ENCODE results near the gene DDX3X.

DNA sequence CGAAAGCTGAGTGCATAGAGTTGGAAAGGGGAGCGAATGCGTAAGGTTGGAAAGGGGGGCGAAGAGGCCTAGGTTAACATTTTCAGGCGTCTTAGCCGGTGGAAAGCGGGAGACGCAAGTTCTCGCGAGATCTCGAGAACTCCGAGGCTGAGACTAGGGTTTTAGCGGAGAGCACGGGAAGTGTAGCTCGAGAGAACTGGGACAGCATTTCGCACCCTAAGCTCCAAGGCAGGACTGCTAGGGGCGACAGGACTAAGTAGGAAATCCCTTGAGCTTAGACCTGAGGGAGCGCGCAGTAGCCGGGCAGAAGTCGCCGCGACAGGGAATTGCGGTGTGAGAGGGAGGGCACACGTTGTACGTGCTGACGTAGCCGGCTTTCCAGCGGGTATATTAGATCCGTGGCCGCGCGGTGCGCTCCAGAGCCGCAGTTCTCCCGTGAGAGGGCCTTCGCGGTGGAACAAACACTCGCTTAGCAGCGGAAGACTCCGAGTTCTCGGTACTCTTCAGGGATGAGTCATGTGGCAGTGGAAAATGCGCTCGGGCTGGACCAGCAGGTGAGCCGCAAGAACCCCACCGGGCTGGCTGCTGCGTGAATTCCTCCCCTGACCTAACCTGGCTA is at the start of gene DDX3X:
- no peak for TF ChIP-seq SOX15 (CRISPR knock-in tag; IDR thresholded peaks at IDR 0.05)
- TF ChIP-seq NR2C2 (CRISPR knock-in tag; IDR thresholded peaks at IDR 0.05) = no peak
- TF ChIP-seq, protein P1, sequence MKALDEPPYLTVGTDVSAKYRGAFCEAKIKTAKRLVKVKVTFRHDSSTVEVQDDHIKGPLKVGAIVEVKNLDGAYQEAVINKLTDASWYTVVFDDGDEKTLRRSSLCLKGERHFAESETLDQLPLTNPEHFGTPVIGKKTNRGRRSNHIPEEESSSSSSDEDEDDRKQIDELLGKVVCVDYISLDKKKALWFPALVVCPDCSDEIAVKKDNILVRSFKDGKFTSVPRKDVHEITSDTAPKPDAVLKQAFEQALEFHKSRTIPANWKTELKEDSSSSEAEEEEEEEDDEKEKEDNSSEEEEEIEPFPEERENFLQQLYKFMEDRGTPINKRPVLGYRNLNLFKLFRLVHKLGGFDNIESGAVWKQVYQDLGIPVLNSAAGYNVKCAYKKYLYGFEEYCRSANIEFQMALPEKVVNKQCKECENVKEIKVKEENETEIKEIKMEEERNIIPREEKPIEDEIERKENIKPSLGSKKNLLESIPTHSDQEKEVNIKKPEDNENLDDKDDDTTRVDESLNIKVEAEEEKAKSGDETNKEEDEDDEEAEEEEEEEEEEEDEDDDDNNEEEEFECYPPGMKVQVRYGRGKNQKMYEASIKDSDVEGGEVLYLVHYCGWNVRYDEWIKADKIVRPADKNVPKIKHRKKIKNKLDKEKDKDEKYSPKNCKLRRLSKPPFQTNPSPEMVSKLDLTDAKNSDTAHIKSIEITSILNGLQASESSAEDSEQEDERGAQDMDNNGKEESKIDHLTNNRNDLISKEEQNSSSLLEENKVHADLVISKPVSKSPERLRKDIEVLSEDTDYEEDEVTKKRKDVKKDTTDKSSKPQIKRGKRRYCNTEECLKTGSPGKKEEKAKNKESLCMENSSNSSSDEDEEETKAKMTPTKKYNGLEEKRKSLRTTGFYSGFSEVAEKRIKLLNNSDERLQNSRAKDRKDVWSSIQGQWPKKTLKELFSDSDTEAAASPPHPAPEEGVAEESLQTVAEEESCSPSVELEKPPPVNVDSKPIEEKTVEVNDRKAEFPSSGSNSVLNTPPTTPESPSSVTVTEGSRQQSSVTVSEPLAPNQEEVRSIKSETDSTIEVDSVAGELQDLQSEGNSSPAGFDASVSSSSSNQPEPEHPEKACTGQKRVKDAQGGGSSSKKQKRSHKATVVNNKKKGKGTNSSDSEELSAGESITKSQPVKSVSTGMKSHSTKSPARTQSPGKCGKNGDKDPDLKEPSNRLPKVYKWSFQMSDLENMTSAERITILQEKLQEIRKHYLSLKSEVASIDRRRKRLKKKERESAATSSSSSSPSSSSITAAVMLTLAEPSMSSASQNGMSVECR (CRISPR knock-in tag; IDR thresholded peaks at IDR 0.05; ENCODE audit: borderline replicate concordance) = no peak
- TF ChIP-seq, protein P2, sequence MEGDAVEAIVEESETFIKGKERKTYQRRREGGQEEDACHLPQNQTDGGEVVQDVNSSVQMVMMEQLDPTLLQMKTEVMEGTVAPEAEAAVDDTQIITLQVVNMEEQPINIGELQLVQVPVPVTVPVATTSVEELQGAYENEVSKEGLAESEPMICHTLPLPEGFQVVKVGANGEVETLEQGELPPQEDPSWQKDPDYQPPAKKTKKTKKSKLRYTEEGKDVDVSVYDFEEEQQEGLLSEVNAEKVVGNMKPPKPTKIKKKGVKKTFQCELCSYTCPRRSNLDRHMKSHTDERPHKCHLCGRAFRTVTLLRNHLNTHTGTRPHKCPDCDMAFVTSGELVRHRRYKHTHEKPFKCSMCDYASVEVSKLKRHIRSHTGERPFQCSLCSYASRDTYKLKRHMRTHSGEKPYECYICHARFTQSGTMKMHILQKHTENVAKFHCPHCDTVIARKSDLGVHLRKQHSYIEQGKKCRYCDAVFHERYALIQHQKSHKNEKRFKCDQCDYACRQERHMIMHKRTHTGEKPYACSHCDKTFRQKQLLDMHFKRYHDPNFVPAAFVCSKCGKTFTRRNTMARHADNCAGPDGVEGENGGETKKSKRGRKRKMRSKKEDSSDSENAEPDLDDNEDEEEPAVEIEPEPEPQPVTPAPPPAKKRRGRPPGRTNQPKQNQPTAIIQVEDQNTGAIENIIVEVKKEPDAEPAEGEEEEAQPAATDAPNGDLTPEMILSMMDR (IDR thresholded peaks at IDR 0.05) = no peak
- no peak for TF ChIP-seq TEAD4 (CRISPR knock-in tag; IDR thresholded peaks at IDR 0.05)
- TF ChIP-seq, protein P3, sequence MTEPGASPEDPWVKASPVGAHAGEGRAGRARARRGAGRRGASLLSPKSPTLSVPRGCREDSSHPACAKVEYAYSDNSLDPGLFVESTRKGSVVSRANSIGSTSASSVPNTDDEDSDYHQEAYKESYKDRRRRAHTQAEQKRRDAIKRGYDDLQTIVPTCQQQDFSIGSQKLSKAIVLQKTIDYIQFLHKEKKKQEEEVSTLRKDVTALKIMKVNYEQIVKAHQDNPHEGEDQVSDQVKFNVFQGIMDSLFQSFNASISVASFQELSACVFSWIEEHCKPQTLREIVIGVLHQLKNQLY (CRISPR knock-in tag; IDR thresholded peaks at IDR 0.05) = no peak
- TF ChIP-seq ETV6 (CRISPR knock-in tag; IDR thresholded peaks at IDR 0.05) = no peak
- TF ChIP-seq RELA (CRISPR knock-in tag; IDR thresholded peaks at IDR 0.05; ENCODE audit: borderline replicate concordance) = no peak
